NCI-H82 treated with DMSO at 0.1 percent for 48 hours (cell line): ENCODE data around the gene CCDC28B.
"Not testable (repeated sequence)": the region's sequence is repeated elsewhere in the genome, so short reads cannot be mapped to it uniquely, and the experiment has no call there.

ENCODE experiments used
- DNase-seq: peaks from one replicate; lab custom pipeline; 2025; ENCODE audit not compliant: unreplicated experiment; lab: John Stamatoyannopoulos, UW

The CCDC28B gene

DNA sequence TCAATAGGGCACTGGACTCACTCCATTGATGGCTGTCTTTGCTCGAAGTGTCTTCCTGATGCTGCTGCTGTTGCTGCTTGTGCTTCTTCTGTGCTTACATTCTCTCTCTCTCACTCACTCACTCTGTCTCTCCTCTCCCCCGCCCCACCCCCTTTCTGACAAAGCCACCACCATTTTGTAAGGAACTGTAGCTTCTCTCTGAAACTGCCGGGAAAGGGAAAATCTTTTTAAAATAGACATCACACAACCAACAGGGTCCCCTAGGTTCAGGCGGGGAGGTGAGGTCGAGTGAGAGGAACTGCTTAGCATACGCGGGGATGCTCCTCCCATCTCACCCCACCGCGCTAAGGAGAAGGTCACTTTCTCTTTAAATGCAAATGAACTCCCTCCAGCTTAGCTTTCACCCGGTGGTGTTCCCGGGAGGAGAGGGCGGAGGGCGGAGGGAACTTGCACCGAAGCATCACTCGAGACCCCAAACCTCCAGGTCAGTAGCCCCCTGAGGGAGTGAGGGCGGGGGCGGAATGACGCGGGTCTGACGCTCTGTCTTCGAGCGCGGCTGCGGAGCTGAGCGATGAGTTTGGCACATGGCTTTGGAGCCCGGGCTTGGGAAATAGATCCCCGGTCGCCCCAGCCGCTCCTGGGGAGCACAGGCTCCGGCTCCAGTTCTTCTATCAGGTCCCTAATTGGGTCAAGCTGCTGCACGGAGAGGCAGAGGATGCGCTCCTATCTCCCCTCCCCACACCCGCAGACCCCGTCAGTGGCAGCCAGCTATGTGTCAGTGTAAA is at the start of gene CCDC28B:
TSS of gene CCDC28B (plus strand) at position 370 of the 785 bp plus-strand sequence. CDS start 1,341 bp downstream, outside the sequence.
- peak; percentile 50 for DNase-seq

DNA sequence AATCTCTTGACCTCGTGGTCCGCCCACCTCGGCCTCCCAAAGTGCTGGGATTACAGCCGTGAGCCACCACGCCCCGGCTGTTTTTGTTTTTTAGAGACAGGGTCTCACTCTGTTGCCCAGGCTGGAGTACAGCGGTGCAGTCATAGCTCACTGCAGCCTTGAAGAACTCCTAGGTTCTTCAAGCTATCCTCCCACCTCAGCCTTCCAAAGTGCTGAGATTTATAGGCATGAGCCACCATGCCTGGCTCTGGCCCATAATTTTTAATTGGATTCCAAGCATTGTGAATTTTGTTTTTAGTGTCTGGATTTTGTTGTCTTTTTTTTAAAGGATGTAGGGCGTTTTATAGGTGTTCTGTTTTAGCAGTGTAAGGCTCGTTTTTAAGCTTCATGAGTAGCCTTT is 49.5 kb upstream of the CCDC28B start:
- DNase-seq: no peak

DNA sequence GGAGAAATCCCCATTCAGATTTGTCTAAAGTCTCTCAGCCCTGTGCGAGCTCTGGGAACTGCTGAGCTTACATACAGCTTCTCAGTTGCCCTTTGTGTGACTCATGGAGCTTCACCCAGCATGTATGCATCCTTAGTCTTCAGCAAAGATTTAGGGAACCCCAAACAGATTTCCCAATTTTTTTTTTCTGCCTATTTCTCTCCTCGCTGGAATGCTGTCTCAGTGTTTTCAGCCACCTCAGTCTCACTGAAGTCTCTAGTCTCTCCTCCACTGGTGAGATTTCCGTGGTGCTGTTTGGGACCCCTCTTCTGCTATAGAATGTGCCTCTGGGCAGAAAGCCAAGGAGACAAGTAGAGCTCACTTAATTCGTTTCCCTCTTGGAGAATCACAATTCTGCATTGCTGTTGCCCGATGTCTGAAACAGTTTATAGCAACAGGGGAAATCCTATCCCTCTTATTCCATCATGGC is 49.0 kb upstream of the CCDC28B start:
- peak; percentile 66 for DNase-seq

- DNase-seq: no peak
These were observed 41.2 kb upstream of the CCDC28B start for GRCh38 chr1:32159189-32159588.

GRCh38 chr1:32163405-32163804 is 37.0 kb upstream of the CCDC28B start:
- no peak for DNase-seq

DNA sequence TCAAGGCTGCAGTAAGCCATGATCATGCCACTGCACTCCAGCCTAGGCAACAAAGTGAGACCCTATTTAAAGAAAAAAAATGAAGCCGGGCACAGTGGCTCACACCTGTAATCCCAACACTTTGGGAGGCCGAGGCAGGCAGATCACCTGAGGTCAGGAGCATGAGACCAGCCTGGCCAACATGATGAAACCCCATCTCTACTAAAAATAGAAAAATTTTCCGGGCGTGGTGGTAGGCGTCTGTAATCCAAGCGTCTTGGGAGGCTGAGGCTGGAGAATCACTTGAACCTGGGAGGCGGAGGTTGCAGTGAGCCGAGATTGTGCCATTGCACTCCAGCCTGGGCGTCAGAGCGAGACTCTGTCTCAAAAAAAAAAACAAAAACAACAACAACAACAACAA is 34.8 kb upstream of the CCDC28B start:
- DNase-seq: not testable (repeated sequence)

DNA sequence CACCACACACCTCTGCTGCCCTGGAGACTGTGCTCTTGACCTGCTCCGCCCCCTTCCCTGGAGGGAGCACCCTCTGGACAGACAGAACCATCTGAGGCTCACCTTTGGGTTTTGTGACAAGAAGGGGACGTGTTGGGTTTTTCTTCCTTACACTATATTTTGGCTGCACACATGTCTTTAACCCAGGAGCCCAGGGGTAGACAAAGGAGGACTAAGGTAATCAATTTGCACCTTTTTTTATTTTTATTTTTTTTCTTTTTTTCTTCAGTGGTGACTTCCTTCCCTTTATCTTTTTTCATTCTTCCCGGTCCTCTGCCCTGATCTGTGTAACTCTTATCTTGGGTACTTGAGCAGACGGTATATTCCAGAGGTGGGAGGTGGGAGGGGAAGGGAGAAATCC is 29.4 kb upstream of the CCDC28B start:
- no peak for DNase-seq

DNA sequence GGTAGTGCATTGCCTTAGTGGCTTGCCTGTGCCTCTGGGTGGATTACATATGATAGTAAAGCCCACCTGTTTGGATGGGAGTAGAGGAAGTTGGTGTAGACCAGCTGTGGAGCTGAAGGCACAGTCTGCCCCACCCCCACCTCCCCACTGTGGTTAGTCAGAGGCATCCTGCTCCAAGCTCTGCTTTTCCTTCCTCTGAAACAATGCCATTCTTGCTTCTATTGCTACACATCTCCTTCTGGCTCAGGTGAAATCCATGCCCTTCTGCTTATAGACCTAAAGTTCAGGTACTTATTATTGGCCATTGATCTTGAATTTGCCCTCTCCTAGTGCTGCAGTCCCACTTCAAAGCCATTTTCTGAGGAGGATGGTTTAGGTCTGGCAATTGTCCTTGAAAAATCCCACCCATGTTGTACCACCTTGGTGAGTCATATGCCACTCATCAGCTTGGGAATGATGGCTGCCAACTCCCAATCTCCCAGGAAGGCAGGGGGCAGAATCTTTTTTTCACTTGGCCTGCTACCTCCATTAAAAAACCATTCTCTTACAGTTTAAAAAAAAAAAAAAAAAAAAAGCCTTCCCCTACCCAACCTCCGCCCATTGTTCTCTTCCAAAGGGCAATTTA is 27.7 kb upstream of the CCDC28B start:
- no peak for DNase-seq

DNA sequence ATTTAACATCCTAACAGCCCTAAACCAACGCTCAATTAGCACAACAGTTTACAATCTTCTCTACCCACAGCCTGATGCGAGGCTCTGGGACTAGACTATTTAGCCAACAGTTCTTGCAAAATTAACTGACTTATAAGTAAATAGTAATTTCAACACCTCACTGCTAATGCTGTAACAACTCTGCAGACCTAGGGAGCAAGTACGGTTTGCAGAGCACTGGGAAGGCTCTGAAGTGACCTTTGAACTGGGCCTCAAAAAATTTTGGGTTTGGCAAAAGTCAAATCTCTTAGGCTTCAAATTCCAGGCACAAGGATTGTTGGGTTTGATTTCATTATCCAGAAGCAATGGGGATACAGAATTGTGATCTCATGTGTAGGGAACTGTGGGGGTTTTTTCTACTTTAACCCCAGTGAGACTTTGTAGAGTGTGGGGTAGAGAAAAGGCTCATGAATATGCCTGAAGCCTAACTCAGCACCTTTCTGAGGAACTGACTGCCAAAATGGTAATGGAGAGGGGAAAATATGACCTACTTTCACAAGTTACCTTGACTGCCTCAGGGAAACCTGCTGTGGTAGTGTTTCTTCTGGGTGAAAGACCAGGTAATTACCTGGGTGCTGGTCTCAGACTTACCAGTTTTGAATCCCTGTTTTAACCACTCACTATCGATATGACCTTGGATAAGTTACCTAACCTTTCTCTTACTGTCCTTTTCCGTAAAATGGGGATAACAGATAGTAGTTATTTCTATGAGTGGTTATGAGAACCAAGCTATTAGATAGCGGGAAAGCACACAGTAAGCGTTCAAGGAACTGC is 21.8 kb upstream of the CCDC28B start:
- DNase-seq: no peak

DNA sequence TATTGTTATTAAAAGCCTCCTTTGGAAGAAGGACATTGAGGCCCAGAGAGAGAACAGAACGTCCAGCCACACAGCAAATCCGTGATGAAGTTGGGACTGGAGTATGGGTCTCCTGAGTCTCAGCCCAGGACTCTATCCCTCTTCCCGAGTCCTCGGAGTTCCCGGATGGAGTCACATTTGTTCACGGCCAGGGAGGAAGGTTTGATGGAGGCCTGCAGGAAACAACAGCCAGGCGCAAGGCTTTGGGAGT is 21.3 kb upstream of the CCDC28B start:
- DNase-seq: no peak

DNA sequence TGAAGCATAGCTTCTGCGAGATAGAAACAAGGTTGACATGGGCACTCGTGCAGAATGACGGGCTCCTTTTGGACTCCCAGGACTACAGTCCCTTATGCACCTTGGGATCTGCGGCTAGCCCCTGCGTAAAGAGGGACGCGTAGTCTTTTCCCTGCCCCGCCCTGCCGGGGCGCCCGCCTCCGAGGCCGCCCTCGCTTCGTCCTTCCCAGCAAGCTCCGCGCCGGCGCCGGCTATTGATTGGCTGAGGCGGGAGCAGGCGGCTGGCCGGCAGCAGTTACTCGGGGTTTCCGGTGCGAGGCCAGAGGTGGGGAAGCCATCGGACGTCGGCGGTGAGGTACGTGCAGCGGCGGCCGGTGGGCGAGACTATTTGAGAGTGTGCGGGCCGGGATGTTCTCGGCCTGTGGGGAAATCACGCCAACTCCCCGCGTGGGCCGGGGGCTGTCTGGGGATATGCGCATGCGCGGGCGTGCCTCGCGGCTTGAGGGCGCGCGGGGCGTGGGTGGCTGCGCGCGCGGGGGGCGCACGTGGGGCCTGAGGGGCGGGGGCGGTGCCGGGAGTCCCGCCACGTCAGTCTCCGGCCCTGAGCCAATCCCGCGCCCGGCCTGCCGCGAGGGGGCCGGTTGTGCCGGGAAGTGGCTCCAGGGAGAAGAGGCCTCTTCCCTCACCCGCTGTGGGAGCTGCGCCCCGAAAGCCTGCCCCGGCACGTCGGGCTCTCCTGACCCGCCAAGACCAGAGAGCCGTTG is 20.8 kb upstream of the CCDC28B start, which contains the start of gene TXLNA:
TSS of gene TXLNA (plus strand) at position 233 of the 743 bp plus-strand sequence. CDS start 671 bp downstream, outside the sequence.
- peak; percentile 78 for DNase-seq

DNA sequence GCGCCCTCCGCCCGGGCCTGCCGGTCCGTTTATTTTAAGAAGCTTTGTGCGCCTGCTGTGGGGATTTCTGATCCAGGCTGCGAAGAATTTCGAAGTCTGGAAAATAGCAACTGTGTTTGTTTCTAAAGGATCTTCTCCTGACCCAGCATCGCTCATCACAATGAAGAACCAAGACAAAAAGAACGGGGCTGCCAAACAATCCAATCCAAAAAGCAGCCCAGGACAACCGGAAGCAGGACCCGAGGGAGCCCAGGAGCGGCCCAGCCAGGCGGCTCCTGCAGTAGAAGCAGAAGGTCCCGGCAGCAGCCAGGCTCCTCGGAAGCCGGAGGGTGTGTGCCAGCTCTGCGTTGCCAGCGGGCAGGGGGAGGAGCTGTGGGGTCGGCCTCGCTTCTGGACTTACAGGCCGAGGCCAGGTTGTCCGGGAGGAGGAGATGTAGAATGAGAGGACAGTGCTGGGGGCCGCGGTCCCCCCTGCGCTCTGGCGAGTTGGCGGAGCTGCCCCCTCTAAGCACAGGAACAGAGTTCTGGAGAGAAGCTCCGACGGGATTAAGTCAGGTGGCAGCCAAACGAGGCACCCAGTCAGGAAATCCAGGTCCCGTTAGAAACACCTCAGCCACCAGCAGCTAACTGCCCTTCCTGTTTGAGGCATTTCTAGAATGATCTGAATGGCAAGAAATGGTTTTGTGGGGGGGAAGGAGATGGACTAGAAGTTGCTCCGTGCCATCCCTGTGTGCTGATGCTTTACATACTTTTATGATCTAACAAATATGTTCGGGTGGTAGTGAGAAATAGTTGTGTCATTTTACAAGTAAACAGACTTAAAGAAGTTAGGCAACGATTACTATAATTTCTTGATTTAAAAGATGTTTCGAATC is 20.0 kb upstream of the CCDC28B start:
- DNase-seq: no peak

DNA sequence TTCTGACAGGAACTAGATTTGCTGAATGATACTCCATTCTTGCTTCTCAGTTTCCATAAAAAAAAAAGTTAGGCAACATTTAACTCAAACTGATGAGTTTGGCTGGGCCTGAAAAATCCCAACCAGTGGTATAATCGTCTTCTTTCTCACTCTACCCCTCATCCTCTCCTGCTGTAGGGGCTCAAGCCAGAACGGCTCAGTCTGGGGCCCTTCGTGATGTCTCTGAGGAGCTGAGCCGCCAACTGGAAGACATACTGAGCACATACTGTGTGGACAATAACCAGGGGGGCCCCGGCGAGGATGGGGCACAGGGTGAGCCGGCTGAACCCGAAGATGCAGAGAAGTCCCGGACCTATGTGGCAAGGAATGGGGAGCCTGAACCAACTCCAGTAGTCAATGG is 19.3 kb upstream of the CCDC28B start:
- DNase-seq: no peak

GRCh38 chr1:32181563-32181962 is 18.8 kb upstream of the CCDC28B start:
- no peak for DNase-seq

DNA sequence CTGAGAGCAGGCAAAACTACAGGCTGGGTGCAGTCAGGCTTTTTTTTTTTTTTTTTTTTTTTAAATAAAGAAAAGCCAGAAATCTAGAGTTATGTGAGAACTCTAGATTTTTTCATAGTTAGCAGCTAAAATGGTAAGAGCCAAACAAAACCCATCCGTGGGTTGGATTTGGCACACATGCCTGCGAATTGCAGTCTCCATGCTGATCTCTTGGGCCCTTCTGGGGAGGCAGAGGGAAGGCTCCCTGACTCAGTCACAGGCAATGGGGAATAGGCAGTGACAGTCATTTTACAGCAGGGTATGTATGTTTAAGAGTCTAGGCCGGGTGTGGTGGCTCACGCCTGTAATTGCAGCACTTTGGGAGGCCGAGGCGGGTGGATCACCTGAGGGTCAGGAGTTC is 18.3 kb upstream of the CCDC28B start:
- DNase-seq: no peak

DNA sequence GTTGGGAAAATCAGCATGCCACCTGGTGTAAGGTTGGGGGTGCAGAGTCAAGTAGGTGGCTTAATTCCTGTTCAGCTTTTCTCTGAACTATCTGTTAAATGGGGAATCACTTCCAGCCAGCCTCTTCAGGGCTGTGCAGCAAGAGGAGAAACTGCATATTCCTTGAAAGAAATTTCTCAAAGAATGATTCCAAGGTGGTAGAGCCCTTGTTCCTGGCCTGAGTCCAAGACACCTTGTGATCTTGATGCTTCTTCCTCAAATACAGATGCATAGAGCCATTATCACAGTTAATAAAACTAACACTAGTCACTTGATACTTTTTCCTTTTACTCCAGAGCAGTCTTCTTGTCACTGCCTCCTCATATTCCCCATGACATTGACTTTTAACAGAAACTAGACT is 15.7 kb upstream of the CCDC28B start:
- no peak for DNase-seq

DNA sequence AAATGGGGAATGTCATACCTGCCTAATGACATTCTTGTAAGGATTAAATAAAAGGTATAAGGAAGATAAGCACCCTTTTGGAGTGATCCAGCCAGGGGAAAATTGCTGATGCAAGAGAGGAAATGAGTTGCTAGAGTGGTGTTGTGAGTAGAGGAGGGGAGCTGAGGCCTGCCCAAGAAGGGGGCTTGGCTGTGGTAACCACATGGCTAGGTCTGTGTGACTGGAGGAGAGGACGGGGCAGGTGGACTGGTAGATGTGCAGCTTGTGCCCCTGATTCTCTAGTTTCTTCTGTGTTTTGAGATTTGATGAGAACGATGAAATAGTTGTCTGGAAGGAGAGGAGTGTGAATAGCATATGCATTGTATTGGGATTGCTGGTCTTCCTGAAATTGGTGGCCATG is 14.3 kb upstream of the CCDC28B start:
- no peak for DNase-seq

DNA sequence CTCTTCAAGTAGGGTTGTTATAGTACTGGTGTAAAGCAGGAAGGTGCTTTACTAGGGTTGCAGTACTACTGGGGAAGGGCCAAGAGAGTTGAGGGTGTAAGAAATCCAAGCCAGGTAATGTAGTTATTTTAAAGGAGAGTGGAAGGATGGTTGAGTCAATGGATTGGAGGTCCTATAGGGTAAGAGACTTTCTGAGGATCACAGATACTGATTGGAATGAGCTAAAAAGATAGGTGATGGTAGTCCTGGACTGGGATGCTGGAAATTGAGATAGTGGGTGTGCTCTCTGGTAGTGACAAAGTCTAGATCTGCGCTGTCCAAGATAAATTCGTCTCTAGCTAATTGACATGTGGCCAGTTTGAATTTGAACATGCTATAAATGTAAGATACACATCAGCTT is 13.9 kb upstream of the CCDC28B start:
- no peak for DNase-seq

- no peak for DNase-seq
These were observed 12.5 kb upstream of the CCDC28B start for GRCh38 chr1:32187850-32188249.

- DNase-seq: no peak
These were observed 8.0 kb upstream of the CCDC28B start for GRCh38 chr1:32192220-32192948.
